HFFc6 (cell line): ENCODE data around the gene KLF11. TPM values are rescaled to one million over a fixed set of nuclear protein-coding genes. Genes with fewer than 3 reads are reported as not detected.

ENCODE experiments used
- DNase-seq: peaks from one replicate; pipeline ENCODE4 v3.0.0-alpha.2; 2018
- H3K27ac Mint-ChIP-seq: 2 replicates; pipeline ENCODE4 v1.8.0; 2020; ENCODE audit warnings: mild to moderate bottlenecking, mixed read lengths
- H3K27me3 Mint-ChIP-seq: 2 replicates; pipeline ENCODE4 v1.8.0; 2021; ENCODE audit warnings: mild to moderate bottlenecking, moderate library complexity, mixed read lengths; ENCODE audit not compliant: insufficient read depth
- H3K36me3 Mint-ChIP-seq: 2 replicates; pipeline ENCODE4 v1.8.0; 2021; ENCODE audit warnings: low read depth, mixed read lengths
- H3K4me1 Mint-ChIP-seq: 2 replicates; pipeline ENCODE4 v1.8.0; 2020; ENCODE audit warnings: low read depth, mixed read lengths
- H3K4me3 Mint-ChIP-seq: 2 replicates; pipeline ENCODE4 v1.8.0; 2020; ENCODE audit warnings: mild to moderate bottlenecking, moderate library complexity, mixed read lengths
- H3K9me3 Mint-ChIP-seq: 2 replicates; pipeline ENCODE4 v1.8.0; 2020; ENCODE audit warnings: mild to moderate bottlenecking, mixed read lengths
- total RNA-seq, 6 experiments: library from RNA; stranded (reverse); fragmentation: NEBNext Ultra II Directional; extraction: Animal tissue kit (Norgen Biotek cat#: 25700); gene quantifications; 2 replicates in 1 of 6; 3 replicates in 5 of 6; pipeline ENCODE4 v1.2.3, GENCODE V29; 2021
- TF ChIP-seq, protein P1 (sequence below): fragments of 200-600 bp; sonication (generic); IDR thresholded peaks from 2 replicates; pipeline ENCODE4 v1.5.0; 2021; ENCODE audit warnings: antibody characterized with exemption, mild to moderate bottlenecking

KLF11 gene
- total RNA-seq, 6 experiments from 2014 or later = 2.8 to 3.9 (median 3.6) TPM

DNA sequence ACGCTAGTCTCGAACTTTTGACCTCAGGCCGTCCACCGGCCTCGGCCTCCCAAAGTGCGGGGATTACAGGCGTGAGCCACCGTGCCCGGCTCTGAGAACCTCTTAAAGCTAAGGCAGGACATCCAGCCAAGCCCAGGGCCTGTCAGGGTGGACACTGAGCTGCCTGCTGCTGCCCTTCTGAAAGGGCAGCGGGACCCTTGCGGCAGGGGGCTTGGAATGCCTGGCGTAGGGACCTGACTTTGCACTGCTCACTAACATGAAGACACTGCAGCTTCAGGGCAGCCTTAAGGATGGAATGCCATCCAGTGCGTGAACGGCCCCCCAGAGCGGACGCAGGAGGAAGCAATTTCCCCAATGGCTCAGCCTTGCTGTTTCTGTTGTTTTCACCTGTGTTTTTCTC is 27.8 kb downstream of the KLF11 start:
- peaks cover 6% of the 10 kb centered on the region; the same call in 1 of the 2 replicates for H3K4me1 Mint-ChIP-seq
- no peaks in the 10 kb centered on the region; the same call in 1 of the 2 replicates for H3K36me3 Mint-ChIP-seq
- DNase-seq = no peak
- TF ChIP-seq, protein P1, sequence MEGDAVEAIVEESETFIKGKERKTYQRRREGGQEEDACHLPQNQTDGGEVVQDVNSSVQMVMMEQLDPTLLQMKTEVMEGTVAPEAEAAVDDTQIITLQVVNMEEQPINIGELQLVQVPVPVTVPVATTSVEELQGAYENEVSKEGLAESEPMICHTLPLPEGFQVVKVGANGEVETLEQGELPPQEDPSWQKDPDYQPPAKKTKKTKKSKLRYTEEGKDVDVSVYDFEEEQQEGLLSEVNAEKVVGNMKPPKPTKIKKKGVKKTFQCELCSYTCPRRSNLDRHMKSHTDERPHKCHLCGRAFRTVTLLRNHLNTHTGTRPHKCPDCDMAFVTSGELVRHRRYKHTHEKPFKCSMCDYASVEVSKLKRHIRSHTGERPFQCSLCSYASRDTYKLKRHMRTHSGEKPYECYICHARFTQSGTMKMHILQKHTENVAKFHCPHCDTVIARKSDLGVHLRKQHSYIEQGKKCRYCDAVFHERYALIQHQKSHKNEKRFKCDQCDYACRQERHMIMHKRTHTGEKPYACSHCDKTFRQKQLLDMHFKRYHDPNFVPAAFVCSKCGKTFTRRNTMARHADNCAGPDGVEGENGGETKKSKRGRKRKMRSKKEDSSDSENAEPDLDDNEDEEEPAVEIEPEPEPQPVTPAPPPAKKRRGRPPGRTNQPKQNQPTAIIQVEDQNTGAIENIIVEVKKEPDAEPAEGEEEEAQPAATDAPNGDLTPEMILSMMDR = no peak
- H3K4me3 Mint-ChIP-seq = no peak overlapping the region
- H3K9me3 Mint-ChIP-seq = peaks cover 8% of the 10 kb centered on the region
- no peak overlapping the region for H3K27ac Mint-ChIP-seq
- peaks cover 19% of the 10 kb centered on the region for H3K27me3 Mint-ChIP-seq

DNA sequence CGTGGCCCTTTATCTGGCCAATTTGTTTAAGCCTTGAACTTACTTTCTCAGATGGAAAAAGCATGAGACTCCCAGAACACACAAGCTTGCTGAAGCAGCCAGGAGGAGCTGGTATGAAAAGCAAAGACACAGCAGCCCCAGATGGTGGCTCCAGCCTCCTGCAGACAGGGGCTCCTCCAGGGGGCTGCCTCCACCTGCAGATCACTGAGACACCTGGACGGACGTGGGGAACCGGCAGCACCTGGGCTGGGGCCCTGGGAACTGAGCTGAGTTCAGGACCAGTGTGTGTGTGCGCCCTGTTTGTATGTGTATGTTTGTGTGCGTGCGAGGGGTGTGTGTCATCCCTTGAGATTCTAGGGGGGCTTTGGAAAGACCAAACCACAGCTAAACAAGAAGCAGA is 28.2 kb downstream of the KLF11 start:
- DNase-seq = no peak
- no peak overlapping the region for H3K27ac Mint-ChIP-seq
- H3K27me3 Mint-ChIP-seq = peaks cover 21% of the 10 kb centered on the region
- H3K4me1 Mint-ChIP-seq = peaks cover 6% of the 10 kb centered on the region; the same call in 1 of the 2 replicates
- peaks cover 8% of the 10 kb centered on the region for H3K9me3 Mint-ChIP-seq
- H3K4me3 Mint-ChIP-seq = no peak overlapping the region
- no peaks in the 10 kb centered on the region; the same call in 1 of the 2 replicates for H3K36me3 Mint-ChIP-seq
- TF ChIP-seq, protein P1 = no peak

DNA sequence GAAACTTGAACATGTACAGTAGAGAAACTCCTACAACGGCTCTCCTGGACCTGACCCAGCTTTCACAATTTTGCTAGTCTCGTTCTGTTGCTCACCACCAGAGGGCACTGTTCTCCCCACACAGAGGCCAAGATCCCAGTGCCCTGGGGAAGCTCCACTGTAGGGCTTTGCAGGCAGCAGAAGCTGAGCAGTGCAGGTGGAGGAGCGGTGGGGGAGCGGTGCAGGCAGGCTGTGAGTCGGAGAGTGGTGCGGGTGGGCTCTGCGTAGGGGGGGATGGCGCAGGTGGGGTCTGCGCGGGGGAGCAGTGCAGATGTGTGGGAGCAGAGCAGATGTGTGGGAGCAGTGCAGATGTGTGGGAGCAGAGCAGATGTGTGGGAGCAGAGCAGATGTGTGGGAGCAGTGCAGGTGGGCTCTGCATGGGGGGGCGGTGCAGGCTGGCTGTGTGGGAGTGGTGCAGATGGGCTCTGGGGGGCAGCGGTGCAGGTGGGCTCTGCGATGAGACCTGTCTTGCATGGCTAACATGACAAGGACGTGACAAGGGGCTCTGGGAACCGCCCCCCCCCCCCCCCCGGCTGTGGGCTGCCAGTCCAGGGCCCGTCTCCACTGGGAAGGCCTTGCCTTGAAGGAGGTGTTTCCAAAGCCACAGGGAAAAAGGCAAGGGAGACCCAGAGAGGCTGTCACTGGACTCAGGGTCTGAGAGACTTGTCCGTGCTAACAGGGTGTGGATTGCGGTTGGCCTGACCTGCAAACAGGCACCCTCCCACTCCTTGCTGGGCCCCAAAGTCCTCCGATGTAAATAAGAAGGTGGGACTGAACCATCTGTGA is 29.5 kb downstream of the KLF11 start:
- H3K27ac Mint-ChIP-seq = no peak overlapping the region
- TF ChIP-seq, protein P1 = peak; percentile 92
- H3K36me3 Mint-ChIP-seq = no peaks in the 10 kb centered on the region; the same call in 1 of the 2 replicates
- peaks cover 5% of the 10 kb centered on the region for H3K9me3 Mint-ChIP-seq
- DNase-seq = peak; percentile 75
- peaks cover 6% of the 10 kb centered on the region; the same call in 1 of the 2 replicates for H3K4me1 Mint-ChIP-seq
- peaks cover 23% of the 10 kb centered on the region for H3K27me3 Mint-ChIP-seq
- peak overlapping the region; percentile 42; the same call in 1 of the 2 replicates for H3K4me3 Mint-ChIP-seq

DNA sequence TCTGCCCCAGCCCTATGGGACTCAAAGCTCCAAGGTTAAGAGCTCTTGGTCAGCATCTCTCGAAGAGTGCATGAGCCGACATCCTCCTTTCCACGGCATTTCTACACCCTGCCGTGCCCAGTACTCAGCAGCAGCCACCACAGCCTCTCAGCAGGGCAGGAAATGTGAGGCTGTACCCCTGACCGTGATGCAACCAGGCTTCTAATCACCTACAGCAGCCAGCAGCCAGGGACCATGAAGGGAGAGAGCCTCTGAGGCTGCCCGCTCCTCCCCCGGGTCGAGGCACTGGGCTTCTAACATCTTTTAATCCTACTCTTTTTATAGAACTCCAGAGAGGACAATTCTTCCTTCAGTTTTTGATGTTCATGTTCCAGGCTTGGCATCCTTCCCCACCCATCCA is 30.4 kb downstream of the KLF11 start:
- peaks cover 27% of the 10 kb centered on the region for H3K27me3 Mint-ChIP-seq
- TF ChIP-seq, protein P1 = no peak
- no peak overlapping the region for H3K4me3 Mint-ChIP-seq
- H3K27ac Mint-ChIP-seq = no peak overlapping the region
- H3K4me1 Mint-ChIP-seq = peaks cover 10% of the 10 kb centered on the region
- no peaks in the 10 kb centered on the region for H3K9me3 Mint-ChIP-seq
- no peaks in the 10 kb centered on the region for H3K36me3 Mint-ChIP-seq
- no peak for DNase-seq

DNA sequence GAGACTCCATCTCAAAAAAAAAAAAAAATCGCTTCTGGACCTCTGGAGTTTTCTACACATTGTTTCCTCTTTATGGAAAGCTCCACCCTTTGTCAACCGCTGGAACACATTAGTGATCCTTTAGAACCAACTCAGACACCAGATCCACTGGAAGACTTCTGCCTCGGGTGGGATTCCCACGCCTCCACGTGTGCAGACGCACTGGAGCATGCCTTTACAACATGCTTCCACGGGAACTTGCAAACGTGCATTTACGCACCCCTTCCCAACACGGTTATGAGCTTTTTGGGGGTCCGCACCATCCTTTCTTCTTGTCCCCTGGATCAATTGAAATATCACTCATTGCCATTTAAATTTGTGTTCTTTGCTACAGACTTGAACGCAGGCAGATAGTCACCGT is 31.8 kb downstream of the KLF11 start:
- TF ChIP-seq, protein P1 = no peak
- Mint-ChIP-seq H3K9me3 (no peaks in the 10 kb centered on the region), H3K4me3 (no peak overlapping the region), H3K36me3 (no peaks in the 10 kb centered on the region), H3K27ac (no peak overlapping the region), H3K4me1 (peaks cover 18% of the 10 kb centered on the region), H3K27me3 (peaks cover 34% of the 10 kb centered on the region)
- DNase-seq = no peak
